NCI-H2196 treated with DMSO at 0.1 percent for 48 hours (cell line): ENCODE data around the gene LHX5.

ENCODE experiments used
- DNase-seq: peaks from one replicate; lab custom pipeline; 2025; ENCODE audit not compliant: unreplicated experiment; lab: John Stamatoyannopoulos, UW

Gene LHX5

GRCh38 chr12:113478351-113479011 is 6.8 kb upstream of the LHX5 start:
- DNase-seq = no peak

- DNase-seq = no peak
These were observed 6.2 kb upstream of the LHX5 start for GRCh38 chr12:113477842-113478215.

- no peak for DNase-seq
These were observed 5.6 kb upstream of the LHX5 start for GRCh38 chr12:113477171-113477841.

- DNase-seq = no peak
These were observed 4.7 kb upstream of the LHX5 start for GRCh38 chr12:113476176-113476986.

GRCh38 chr12:113475451-113476175 is 3.9 kb upstream of the LHX5 start:
- DNase-seq = no peak

- DNase-seq = no peak
These were observed 3.2 kb upstream of the LHX5 start for GRCh38 chr12:113474635-113475436.

GRCh38 chr12:113473942-113474341 is 2.3 kb upstream of the LHX5 start:
- DNase-seq = no peak

- DNase-seq = no peak
These were observed 1.7 kb upstream of the LHX5 start for GRCh38 chr12:113473400-113473799.

DNA sequence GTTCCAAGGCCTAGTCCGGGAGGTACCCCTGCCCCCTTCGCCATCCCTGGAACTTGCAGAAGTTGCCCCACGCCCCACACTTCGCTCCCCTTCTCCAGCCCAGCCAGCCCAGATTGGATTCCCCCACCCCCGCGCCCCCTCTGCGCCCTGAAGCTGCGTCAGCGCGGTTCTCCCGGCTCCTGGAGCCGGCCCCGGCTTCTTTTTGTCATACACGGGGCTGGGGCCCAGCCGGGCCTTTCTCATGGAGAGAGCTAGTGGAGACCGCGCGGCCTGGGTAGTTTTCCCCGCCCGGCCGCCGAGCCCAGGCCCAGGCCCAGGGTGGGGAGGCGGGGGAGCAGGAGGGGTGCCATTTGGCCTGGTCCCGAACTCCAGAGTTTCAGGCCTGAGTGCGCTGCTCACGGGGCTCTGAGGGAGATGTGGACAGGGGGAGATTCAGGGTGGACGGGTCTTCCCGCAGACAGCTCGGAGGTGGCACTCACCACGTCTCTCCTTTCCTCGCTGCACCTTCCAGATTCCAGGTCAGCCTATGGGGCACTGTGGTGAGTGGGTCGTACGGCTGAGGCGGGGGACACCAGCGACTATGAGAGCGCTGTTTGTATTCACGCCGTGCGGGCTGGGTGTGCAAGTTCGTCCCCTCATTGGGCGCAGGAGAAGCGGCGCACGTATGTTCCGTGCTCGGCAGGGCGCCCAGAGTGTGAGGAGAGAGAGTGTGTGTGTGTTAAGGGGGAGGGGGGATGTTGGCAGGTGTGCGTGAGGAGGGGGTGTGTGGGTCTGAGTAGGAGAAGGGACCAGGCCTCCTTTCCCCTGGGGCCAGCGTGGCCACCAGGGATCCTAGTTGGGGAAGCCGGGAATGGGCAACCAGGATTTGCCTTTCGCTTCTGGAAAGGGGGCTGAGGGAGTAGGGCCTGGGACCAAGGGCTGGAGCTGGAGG is 785 bp upstream of the LHX5 start:
- DNase-seq = no peak

- no peak for DNase-seq
These were observed 626 bp downstream of the LHX5 start for GRCh38 chr12:113470871-113471618.

DNA sequence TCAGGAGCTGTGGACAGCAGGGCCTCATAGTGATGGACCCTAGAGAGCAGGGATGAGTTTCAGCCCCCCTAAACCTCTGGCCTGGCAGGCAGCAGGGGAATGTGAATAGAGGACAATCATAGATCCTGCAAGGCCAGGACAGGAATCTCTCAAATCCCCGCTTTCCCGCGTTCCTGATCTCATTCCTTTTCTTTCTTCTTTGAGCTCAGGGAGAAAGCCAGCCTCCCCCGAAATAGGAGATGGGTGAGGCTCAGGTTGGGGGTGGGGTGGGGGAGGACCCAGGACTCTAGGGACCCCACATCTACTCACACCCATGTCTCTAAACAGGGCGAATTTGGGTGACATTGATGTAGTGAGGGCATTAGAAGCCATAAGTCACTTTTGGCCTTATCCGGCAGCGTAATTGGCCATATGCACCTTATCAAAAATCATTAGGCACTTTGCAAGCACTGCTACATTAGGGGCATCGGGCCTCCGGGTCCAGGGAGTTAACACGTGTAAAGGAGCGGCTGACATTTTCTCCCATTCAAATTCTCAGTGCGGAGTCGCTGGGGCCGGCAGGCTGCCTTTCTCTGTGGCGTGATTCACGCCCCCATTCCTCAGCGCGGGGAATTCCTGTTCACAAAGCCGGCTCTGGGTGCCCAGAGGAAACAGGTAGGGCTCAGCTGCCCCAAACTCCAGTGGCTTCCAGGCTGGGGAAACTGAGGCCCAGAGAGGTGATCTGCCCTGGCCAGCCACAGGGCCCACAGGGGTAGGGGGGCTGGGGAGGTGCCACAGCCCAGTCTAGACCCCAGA is 1.5 kb downstream of the LHX5 start:
- no peak for DNase-seq

GRCh38 chr12:113469224-113469948 is 2.3 kb downstream of the LHX5 start:
- DNase-seq = no peak

- DNase-seq = no peak
These were observed 3.1 kb downstream of the LHX5 start for GRCh38 chr12:113468365-113469223.

DNA sequence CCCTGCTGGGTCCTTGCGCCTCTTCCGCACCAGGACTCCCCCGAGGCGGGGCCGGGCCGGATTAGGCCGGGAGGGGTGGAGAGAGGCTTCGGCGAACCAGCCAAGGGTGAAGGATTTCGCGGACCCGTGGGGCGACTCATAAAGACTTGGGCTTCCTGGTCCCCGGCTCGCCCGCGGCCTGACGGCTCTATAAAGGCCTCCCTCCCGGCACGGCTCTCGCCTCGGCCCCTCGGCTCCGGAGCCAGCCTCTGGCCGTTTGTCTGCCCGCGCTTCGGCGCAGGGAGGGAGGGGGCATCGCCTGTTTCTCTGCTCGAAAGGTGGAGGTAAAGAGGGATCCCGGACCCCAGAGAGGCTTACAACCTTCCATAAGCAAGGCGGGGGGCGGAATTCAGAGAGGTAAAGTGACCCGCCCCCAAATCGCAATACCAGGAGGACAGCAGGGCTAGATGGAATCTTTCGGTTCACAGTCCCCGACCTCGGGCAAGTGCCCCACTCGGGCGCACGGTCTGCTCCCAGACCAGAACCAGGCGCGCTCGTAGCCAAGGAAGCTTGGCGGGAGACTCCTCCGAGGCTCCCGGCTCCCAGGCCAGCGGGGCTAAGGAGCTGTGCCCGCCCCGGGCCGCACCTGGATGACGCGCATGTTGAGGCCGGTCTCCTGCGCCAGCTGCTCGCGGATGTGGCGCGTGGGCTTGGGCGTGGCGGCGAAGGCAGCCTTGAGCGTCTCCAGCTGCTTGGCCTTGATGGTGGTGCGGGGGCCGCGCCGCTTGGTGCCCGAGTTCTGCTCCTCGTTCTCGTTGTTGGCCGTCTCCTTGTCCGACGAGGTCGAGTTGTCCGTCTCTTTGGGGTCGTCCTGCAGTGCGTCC is 3.9 kb downstream of the LHX5 start:
- DNase-seq = no peak

- no peak for DNase-seq
These were observed 4.5 kb downstream of the LHX5 start for GRCh38 chr12:113467142-113467501.
